Measurements from ENCODE around the gene ALDH9A1.

- no peak for TF ChIP-seq ELF4 (IDR thresholded peaks at IDR 0.05)
- TF ChIP-seq BHLHE40 (IDR thresholded peaks at IDR 0.05; ENCODE audit: borderline replicate concordance): no peak
- no peak for TF ChIP-seq HDGF (IDR thresholded peaks at IDR 0.05; ENCODE audit: borderline replicate concordance)
- no peak for TF ChIP-seq SUZ12 (IDR thresholded peaks at IDR 0.05)
- no peak for TF ChIP-seq SP1 (IDR thresholded peaks at IDR 0.05)
- no peak for TF ChIP-seq LEF1 (IDR thresholded peaks at IDR 0.05; ENCODE audit: borderline replicate concordance)
- TF ChIP-seq L3MBTL2 (conservative IDR thresholded peaks at IDR 0.05): 0 out of 2 replicates have a peak, but pooled peaks have one; percentile 36
- no peak for TF ChIP-seq FOXM1 (IDR thresholded peaks at IDR 0.05; ENCODE audit: borderline replicate concordance)
- TF ChIP-seq PKNOX1 (IDR thresholded peaks at IDR 0.05): no peak
- no peak for TF ChIP-seq ARNT (IDR thresholded peaks at IDR 0.05)
- TF ChIP-seq FOXK2 (IDR thresholded peaks at IDR 0.05): no peak
- no peak for TF ChIP-seq ZNF384 (IDR thresholded peaks at IDR 0.05)
- TF ChIP-seq TARDBP (IDR thresholded peaks at IDR 0.05): no peak
- no peak for TF ChIP-seq NFRKB (IDR thresholded peaks at IDR 0.05)
Observed at GRCh38 chr1:165698761-165699052, 345 bp upstream of the ALDH9A1 start.

Measured in HEK293T (cell line).